ENCODE results near the gene KHSRP. TPM values are rescaled to one million over a fixed set of nuclear protein-coding genes. Genes with fewer than 3 reads are reported as not detected.

KHSRP gene
- total and polyA plus RNA-seq, 7 donors, result 63.9 to 232 (median 94.6) TPM

DNA sequence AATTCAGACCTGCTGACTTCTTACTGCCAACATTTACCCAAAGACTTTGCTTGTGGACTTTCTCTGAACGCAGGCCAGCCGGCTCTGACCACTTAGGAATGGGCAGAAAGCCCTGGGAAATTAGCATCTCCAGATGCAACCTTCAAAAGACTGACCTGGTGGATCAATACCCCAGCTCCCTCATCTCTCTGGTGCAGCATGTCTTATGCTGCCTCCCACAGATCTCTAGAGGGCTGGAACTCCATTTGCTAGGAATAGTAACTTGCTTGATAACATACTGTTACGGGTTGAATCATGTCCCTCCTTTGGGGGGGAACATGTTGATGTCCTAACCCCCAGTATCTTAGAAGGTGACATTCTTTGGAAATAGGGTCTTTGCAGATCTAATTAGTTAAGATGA, 21.8 kb upstream of the KHSRP start:
- no peak for TF ChIP-seq POLR2A (IDR thresholded peaks at IDR 0.05)
- no peak for TF ChIP-seq EP300 (IDR thresholded peaks at IDR 0.05)
- TF ChIP-seq, protein P1, sequence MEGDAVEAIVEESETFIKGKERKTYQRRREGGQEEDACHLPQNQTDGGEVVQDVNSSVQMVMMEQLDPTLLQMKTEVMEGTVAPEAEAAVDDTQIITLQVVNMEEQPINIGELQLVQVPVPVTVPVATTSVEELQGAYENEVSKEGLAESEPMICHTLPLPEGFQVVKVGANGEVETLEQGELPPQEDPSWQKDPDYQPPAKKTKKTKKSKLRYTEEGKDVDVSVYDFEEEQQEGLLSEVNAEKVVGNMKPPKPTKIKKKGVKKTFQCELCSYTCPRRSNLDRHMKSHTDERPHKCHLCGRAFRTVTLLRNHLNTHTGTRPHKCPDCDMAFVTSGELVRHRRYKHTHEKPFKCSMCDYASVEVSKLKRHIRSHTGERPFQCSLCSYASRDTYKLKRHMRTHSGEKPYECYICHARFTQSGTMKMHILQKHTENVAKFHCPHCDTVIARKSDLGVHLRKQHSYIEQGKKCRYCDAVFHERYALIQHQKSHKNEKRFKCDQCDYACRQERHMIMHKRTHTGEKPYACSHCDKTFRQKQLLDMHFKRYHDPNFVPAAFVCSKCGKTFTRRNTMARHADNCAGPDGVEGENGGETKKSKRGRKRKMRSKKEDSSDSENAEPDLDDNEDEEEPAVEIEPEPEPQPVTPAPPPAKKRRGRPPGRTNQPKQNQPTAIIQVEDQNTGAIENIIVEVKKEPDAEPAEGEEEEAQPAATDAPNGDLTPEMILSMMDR (IDR thresholded peaks at IDR 0.05), result no peak
- TF ChIP-seq POLR2AphosphoS5 (IDR thresholded peaks at IDR 0.05), result no peak
- no peaks in the 10 kb centered on the region for H3K27me3 ChIP-seq
- intact Hi-C loops (cut with DNase I), result no loop called here
- no peak overlapping the region for H3K27ac ChIP-seq
- WGBS, 2 donors, result 96% methylated on average over 3 of the region's 3 CpGs
- no peak for DNase-seq
- H3K4me3 ChIP-seq, result no peak overlapping the region
- H3K9me3 ChIP-seq, result no peaks in the 10 kb centered on the region
- H3K36me3 ChIP-seq, result peaks cover 0 to 72% (median 0%) of the 10 kb centered on the region in 4 donors
- H3K4me1 ChIP-seq, result no peaks in the 10 kb centered on the region

DNA sequence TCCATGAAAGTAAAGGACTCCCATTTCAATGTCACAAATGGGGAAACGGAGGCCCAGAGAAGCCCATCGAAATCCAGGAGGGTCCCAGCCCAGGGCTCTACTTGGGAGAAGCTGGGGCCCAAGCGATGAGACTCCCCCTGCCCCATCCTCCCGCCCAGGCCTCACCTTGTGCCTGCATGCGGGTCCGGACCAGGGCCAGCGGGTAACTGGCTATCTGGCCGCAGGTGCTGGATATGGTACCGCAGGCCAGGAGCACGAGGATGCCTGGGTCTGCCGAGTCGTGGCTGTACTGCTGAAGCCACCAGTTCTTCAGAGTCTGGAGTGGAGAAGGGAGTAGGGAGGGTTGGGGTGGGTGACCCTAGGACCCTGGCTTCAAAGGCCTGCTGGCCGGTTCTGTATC, 19.4 kb upstream of the KHSRP start:
- TF ChIP-seq POLR2A (IDR thresholded peaks at IDR 0.05) (no peak), EP300 (IDR thresholded peaks at IDR 0.05) (no peak), POLR2AphosphoS5 (IDR thresholded peaks at IDR 0.05) (no peak)
- TF ChIP-seq, protein P1 (IDR thresholded peaks at IDR 0.05), result no peak
- H3K4me1 ChIP-seq, result no peaks in the 10 kb centered on the region
- WGBS, 2 donors, result 92 to 94% methylated on average over 13 of the region's 13 CpGs
- no peak for DNase-seq
- no peaks in the 10 kb centered on the region for H3K9me3 ChIP-seq
- no peaks in the 10 kb centered on the region for H3K27me3 ChIP-seq
- H3K27ac ChIP-seq, result no peak overlapping the region
- H3K36me3 ChIP-seq, result peaks cover 0 to 56% (median 0%) of the 10 kb centered on the region in 4 donors
- no peak overlapping the region for H3K4me3 ChIP-seq
- intact Hi-C loops (cut with DNase I), result no loop called here

DNA sequence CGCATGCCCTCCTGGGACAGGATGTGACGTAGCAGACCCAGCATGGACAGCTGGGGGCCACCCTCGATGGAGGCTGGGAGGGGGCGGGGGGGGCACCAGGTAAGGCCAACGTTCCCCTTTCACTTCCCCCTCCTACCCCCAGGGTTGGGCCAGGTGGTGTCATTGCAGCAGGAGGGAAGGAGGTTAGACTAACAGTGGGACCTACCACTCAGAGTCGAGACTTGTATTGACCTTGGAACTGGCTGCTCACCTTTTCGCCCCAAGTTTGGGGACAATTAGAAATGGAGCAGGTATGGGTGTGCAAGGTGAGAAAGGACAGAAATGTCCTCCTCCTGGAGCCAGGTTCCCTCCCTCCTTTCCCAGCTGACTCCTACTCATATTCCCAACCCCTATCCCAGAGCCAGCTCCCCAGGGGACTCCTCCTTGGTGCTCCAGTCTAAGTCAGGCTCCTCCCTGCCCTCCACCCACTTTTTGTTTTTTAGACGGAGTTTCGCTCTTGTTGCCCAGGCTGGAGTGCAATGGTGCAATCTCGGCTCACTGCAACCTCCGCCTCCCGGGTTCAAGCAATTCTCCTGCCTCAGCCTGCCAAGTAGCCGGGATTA, 17.6 kb upstream of the KHSRP start:
- Histone ChIP-seq H3K4me1 (no peaks in the 10 kb centered on the region), H3K27ac (no peak overlapping the region), H3K36me3 (peaks cover 0 to 48% (median 0%) of the 10 kb centered on the region in 4 donors), H3K4me3 (no peak overlapping the region), H3K27me3 (no peaks in the 10 kb centered on the region), H3K9me3 (no peaks in the 10 kb centered on the region)
- intact Hi-C loops (cut with DNase I), result no loop called here
- 84 to 85% methylated on average over 13 of the region's 13 CpGs for WGBS, 2 donors
- no peak for DNase-seq
- no peak for TF ChIP-seq POLR2A (IDR thresholded peaks at IDR 0.05)
- TF ChIP-seq, protein P1 (IDR thresholded peaks at IDR 0.05), result no peak
- no peak for TF ChIP-seq EP300 (IDR thresholded peaks at IDR 0.05)
- no peak for TF ChIP-seq POLR2AphosphoS5 (IDR thresholded peaks at IDR 0.05)

DNA sequence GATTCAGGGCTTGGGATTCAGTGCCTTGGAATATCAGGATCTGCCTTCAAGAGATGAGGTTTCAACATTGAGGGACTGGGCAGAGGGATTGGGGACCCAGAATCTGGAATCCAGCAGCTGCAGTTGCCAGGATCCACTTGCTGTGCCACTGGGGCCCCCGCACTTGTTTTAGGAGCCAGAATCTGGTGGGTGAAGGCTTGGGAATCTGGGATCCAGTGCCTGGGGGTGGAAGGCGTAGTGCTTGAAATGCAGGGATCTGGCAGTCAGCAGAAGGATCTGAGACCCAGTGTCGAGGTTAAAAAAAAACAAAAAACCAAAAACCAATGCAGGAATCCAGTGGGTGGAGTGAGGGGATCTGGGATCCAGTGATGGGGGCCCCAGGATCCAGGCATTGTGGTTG, 16.3 kb upstream of the KHSRP start:
- H3K27ac ChIP-seq, result no peak overlapping the region
- peaks cover 0 to 35% (median 2%) of the 10 kb centered on the region in 4 donors for H3K36me3 ChIP-seq
- TF ChIP-seq POLR2A (IDR thresholded peaks at IDR 0.05), result no peak
- no peak for TF ChIP-seq POLR2AphosphoS5 (IDR thresholded peaks at IDR 0.05)
- TF ChIP-seq EP300 (IDR thresholded peaks at IDR 0.05), result no peak
- TF ChIP-seq, protein P1 (IDR thresholded peaks at IDR 0.05), result no peak
- no peak overlapping the region for H3K4me3 ChIP-seq
- no peaks in the 10 kb centered on the region for H3K4me1 ChIP-seq
- DNase-seq, result no peak
- whole genome bisulfite sequencing, 2 donors, result 88 to 90% methylated on average over 3 of the region's 3 CpGs
- H3K27me3 ChIP-seq, result no peaks in the 10 kb centered on the region
- no peaks in the 10 kb centered on the region for H3K9me3 ChIP-seq
- intact Hi-C loops (cut with DNase I), result no loop called here

DNA sequence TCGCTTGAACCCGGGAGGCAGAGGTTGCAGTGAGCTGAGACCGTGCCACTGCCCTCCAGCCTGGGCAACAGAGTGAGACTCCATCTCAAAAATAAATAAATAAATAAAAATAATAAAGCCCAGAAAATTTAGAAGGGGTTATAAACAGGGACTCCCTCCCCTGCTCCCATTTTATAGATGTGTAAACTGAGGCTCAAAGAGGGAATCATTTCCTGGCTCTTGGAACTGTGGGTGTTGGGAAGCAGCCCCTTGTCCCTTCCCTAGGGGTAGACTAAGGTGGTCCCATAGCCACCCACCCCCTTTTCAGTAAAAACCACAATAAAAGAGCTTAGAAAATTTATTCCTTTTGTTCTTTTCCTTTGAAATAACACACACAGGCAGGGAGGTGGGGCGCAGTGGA, 15.1 kb upstream of the KHSRP start:
- no peak overlapping the region for H3K27ac ChIP-seq
- 91 to 96% methylated on average over 4 of the region's 4 CpGs for WGBS, 2 donors
- H3K4me3 ChIP-seq, result no peak overlapping the region
- no peaks in the 10 kb centered on the region for H3K27me3 ChIP-seq
- peaks cover 0 to 23% (median 2%) of the 10 kb centered on the region in 4 donors for H3K36me3 ChIP-seq
- intact Hi-C loops (cut with DNase I), result no loop called here
- no peak for DNase-seq
- no peaks in the 10 kb centered on the region for H3K9me3 ChIP-seq
- TF ChIP-seq POLR2A (IDR thresholded peaks at IDR 0.05) (no peak), POLR2AphosphoS5 (IDR thresholded peaks at IDR 0.05) (no peak), EP300 (IDR thresholded peaks at IDR 0.05) (no peak)
- TF ChIP-seq, protein P1 (IDR thresholded peaks at IDR 0.05), result no peak
- H3K4me1 ChIP-seq, result no peaks in the 10 kb centered on the region
